ENCODE results near the gene SIAH2.

Gene SIAH2

GRCh38 chr3:150778793-150779401 is 15.9 kb upstream of the SIAH2 start:
- DNase-seq (ENCODE audit: insufficient read length, low spot score) (no peak), FAIRE-seq (no peak)
- TF ChIP-seq TAF1 (IDR thresholded peaks at IDR 0.05; ENCODE audit: low read depth, low read length), result no peak
- no peak for TF ChIP-seq POLR2AphosphoS5 (IDR thresholded peaks at IDR 0.05; ENCODE audit: low read depth, low read length)
- no peak for TF ChIP-seq POU2F2 (IDR thresholded peaks at IDR 0.05; ENCODE audit: low read depth, low read length)
- TF ChIP-seq POLR2A (IDR thresholded peaks at IDR 0.05; ENCODE audit: low read depth, low read length), result no peak
- no peak for TF ChIP-seq PAX5 (IDR thresholded peaks at IDR 0.05; ENCODE audit: insufficient read depth, low read length, severe bottlenecking)
- TF ChIP-seq SPI1 (IDR thresholded peaks at IDR 0.05; ENCODE audit: low read depth, low read length), result no peak

GRCh38 chr3:150775001-150775599 is 12.1 kb upstream of the SIAH2 start:
- no peak for DNase-seq (ENCODE audit: insufficient read length, low spot score)
- FAIRE-seq, result no peak
- TF ChIP-seq TAF1 (IDR thresholded peaks at IDR 0.05; ENCODE audit: low read depth, low read length) (no peak), POLR2A (IDR thresholded peaks at IDR 0.05; ENCODE audit: low read depth, low read length) (no peak), POU2F2 (IDR thresholded peaks at IDR 0.05; ENCODE audit: low read depth, low read length) (no peak), SPI1 (IDR thresholded peaks at IDR 0.05; ENCODE audit: low read depth, low read length) (no peak), PAX5 (IDR thresholded peaks at IDR 0.05; ENCODE audit: insufficient read depth, low read length, severe bottlenecking) (no peak), POLR2AphosphoS5 (IDR thresholded peaks at IDR 0.05; ENCODE audit: low read depth, low read length) (no peak)

- DNase-seq (ENCODE audit: insufficient read length, low spot score), result no peak
- no peak for TF ChIP-seq POU2F2 (IDR thresholded peaks at IDR 0.05; ENCODE audit: low read depth, low read length)
- no peak for TF ChIP-seq PAX5 (IDR thresholded peaks at IDR 0.05; ENCODE audit: insufficient read depth, low read length, severe bottlenecking)
- no peak for TF ChIP-seq POLR2A (IDR thresholded peaks at IDR 0.05; ENCODE audit: low read depth, low read length)
- no peak for TF ChIP-seq TAF1 (IDR thresholded peaks at IDR 0.05; ENCODE audit: low read depth, low read length)
- TF ChIP-seq POLR2AphosphoS5 (IDR thresholded peaks at IDR 0.05; ENCODE audit: low read depth, low read length), result no peak
- no peak for FAIRE-seq
Observed at GRCh38 chr3:150773616-150774192, 10.7 kb upstream of the SIAH2 start.

GRCh38 chr3:150771600-150771999 is 8.6 kb upstream of the SIAH2 start:
- DNase-seq (ENCODE audit: insufficient read length, low spot score), result no peak
- TF ChIP-seq POLR2A (IDR thresholded peaks at IDR 0.05; ENCODE audit: low read depth, low read length) (no peak), PAX5 (IDR thresholded peaks at IDR 0.05; ENCODE audit: insufficient read depth, low read length, severe bottlenecking) (no peak), POLR2AphosphoS5 (IDR thresholded peaks at IDR 0.05; ENCODE audit: low read depth, low read length) (no peak), SPI1 (IDR thresholded peaks at IDR 0.05; ENCODE audit: low read depth, low read length) (no peak), TAF1 (IDR thresholded peaks at IDR 0.05; ENCODE audit: low read depth, low read length) (no peak), POU2F2 (IDR thresholded peaks at IDR 0.05; ENCODE audit: low read depth, low read length) (no peak)
- no peak for FAIRE-seq

- DNase-seq (ENCODE audit: insufficient read length, low spot score) (no peak), FAIRE-seq (no peak)
- TF ChIP-seq POLR2A (IDR thresholded peaks at IDR 0.05; ENCODE audit: low read depth, low read length) (no peak), POLR2AphosphoS5 (IDR thresholded peaks at IDR 0.05; ENCODE audit: low read depth, low read length) (no peak), SPI1 (IDR thresholded peaks at IDR 0.05; ENCODE audit: low read depth, low read length) (no peak), POU2F2 (IDR thresholded peaks at IDR 0.05; ENCODE audit: low read depth, low read length) (no peak), TAF1 (IDR thresholded peaks at IDR 0.05; ENCODE audit: low read depth, low read length) (no peak), PAX5 (IDR thresholded peaks at IDR 0.05; ENCODE audit: insufficient read depth, low read length, severe bottlenecking) (no peak)
Observed at GRCh38 chr3:150770681-150771080, 7.7 kb upstream of the SIAH2 start.

GRCh38 chr3:150766742-150767141 is 3.8 kb upstream of the SIAH2 start:
- no peak for DNase-seq (ENCODE audit: insufficient read length, low spot score)
- TF ChIP-seq POU2F2 (IDR thresholded peaks at IDR 0.05; ENCODE audit: low read depth, low read length) (no peak), PAX5 (IDR thresholded peaks at IDR 0.05; ENCODE audit: insufficient read depth, low read length, severe bottlenecking) (no peak), POLR2A (IDR thresholded peaks at IDR 0.05; ENCODE audit: low read depth, low read length) (no peak), SPI1 (IDR thresholded peaks at IDR 0.05; ENCODE audit: low read depth, low read length) (no peak), POLR2AphosphoS5 (IDR thresholded peaks at IDR 0.05; ENCODE audit: low read depth, low read length) (no peak), TAF1 (IDR thresholded peaks at IDR 0.05; ENCODE audit: low read depth, low read length) (no peak)
- no peak for FAIRE-seq

GRCh38 chr3:150765949-150766720 is 3.2 kb upstream of the SIAH2 start:
- no peak for DNase-seq (ENCODE audit: insufficient read length, low spot score)
- 0 out of 2 replicates have a peak, but pooled peaks have one; percentile 31 for TF ChIP-seq POLR2A (IDR thresholded peaks at IDR 0.05; ENCODE audit: low read depth, low read length)
- peak; percentile 86 for TF ChIP-seq POU2F2 (IDR thresholded peaks at IDR 0.05; ENCODE audit: low read depth, low read length)
- TF ChIP-seq TAF1 (IDR thresholded peaks at IDR 0.05; ENCODE audit: low read depth, low read length), result no peak
- TF ChIP-seq PAX5 (IDR thresholded peaks at IDR 0.05; ENCODE audit: insufficient read depth, low read length, severe bottlenecking), result no peak
- TF ChIP-seq SPI1 (IDR thresholded peaks at IDR 0.05; ENCODE audit: low read depth, low read length), result no peak
- TF ChIP-seq POLR2AphosphoS5 (IDR thresholded peaks at IDR 0.05; ENCODE audit: low read depth, low read length), result no peak
- peak; percentile 81 for FAIRE-seq

- no peak for FAIRE-seq
- DNase-seq (ENCODE audit: insufficient read length, low spot score), result no peak
- TF ChIP-seq PAX5 (IDR thresholded peaks at IDR 0.05; ENCODE audit: insufficient read depth, low read length, severe bottlenecking) (no peak), POU2F2 (IDR thresholded peaks at IDR 0.05; ENCODE audit: low read depth, low read length) (no peak), SPI1 (IDR thresholded peaks at IDR 0.05; ENCODE audit: low read depth, low read length) (no peak), POLR2A (IDR thresholded peaks at IDR 0.05; ENCODE audit: low read depth, low read length) (no peak), POLR2AphosphoS5 (IDR thresholded peaks at IDR 0.05; ENCODE audit: low read depth, low read length) (no peak), TAF1 (IDR thresholded peaks at IDR 0.05; ENCODE audit: low read depth, low read length) (no peak)
Observed at GRCh38 chr3:150764967-150765366, 2.0 kb upstream of the SIAH2 start.

- TF ChIP-seq POU2F2 (IDR thresholded peaks at IDR 0.05; ENCODE audit: low read depth, low read length) (no peak), POLR2AphosphoS5 (IDR thresholded peaks at IDR 0.05; ENCODE audit: low read depth, low read length) (no peak), PAX5 (IDR thresholded peaks at IDR 0.05; ENCODE audit: insufficient read depth, low read length, severe bottlenecking) (no peak), TAF1 (IDR thresholded peaks at IDR 0.05; ENCODE audit: low read depth, low read length) (no peak), POLR2A (IDR thresholded peaks at IDR 0.05; ENCODE audit: low read depth, low read length) (no peak), SPI1 (IDR thresholded peaks at IDR 0.05; ENCODE audit: low read depth, low read length) (no peak)
- DNase-seq (ENCODE audit: insufficient read length, low spot score) (no peak), FAIRE-seq (no peak)
Observed at GRCh38 chr3:150764566-150764965, 1.6 kb upstream of the SIAH2 start.
